Measurements from ENCODE around the gene RNLS.
"Not testable (repeated sequence)": the region's sequence is repeated elsewhere in the genome, so short reads cannot be mapped to it uniquely, and the experiment has no call there.

Gene RNLS

DNA sequence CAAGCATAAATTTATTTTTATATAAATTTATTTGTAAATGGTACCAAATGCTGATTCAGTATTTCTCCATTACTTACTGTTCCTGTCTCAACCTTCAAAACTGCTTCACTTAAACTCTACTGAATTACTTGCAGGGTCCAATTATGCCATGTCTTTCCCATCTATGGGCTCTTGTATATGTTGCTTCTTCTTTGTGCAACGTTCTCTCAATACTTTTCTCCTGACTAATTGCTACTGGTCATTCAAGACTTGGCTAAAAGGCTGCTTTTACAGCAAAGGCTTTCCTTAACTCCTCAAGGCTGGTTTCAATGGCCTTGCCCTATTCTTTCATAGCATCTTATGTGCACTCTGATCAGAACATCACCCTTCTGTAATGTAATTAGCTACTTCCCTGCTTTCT is 67.9 kb downstream of the RNLS start:
- DNase-seq, result no peak

DNA sequence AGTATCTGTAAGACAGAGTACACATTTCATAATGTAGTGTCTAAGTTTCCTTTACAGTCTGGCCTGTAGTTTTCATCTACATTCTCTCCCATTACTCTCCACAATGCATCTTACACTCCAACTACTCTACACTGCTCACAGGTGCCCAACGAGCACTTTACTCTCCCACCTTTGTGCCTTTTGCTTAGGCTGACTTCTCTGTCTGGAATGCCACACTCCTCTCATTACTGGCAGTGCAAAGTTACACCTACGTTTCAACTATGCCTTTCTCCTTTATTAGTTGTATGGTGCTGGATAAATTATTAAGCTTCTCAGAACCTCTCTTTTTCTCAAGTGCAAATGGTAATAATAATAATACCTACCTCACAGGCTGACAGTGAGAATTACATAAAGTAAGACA is 70.5 kb downstream of the RNLS start:
- no peak for DNase-seq

DNA sequence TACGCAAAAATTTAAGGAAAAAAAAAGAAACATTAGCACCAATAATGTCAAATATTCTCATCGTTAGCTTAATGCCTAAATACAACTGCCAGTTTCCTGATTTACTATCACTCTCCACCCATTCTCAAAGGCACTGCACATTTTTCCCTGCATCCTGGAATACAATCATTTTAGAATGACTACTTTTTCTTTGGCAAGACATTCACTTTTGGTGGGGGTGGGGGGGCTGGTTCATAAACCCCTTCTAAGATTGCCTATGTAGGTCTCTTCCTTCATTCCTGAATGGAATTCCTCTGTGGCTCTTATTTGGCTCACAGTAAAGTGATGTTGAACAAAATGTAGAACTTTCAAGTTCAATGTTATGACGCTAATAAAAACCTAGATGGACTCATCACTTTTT is 74.3 kb downstream of the RNLS start:
- DNase-seq, result no peak

DNA sequence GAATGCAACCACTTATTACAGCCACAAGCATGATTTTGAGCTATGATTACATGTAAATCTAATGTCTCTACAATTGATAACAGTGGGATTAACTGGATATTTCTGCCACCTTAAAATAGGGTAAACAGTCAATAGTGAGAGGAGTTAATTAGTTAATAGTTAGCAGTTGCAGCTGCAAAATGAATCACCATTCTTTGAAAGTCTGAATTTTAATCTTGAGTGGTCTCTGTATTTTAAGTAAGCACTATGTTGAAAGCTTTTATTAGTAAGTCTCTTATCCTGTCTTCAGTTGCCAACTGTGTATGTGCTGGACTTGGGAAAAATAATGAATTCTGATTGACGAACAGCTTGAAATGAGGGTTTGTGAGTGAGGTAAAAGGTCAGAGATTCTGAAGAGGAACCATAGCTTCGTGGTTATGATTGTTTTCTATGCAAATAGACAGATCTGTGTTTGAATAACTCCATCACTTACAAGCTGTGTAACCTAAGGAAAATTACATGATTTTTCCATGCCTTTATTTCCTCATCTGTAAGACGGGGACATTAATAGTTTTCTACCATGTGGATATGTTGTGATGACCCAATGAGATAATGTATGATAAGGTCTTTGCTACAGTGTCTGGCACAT is 75.2 kb downstream of the RNLS start:
- no peak for DNase-seq

DNA sequence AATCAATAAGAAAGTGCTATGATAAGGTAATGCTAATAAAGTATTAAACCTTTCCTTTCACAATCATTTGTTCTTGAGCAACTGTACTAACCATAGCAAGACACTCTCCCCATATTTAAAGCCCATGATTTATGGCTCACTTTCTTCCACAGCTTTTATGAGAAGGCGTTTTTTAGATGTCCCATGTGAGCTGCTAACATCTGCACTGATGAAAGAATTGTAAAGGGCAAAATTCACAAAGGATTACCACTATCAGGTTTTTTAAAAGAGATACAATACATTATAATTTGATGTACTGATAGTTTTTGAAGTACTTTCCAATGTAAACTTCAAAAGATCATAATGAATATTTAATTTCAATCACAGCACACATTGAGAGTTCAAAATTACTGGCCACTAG is 75.7 kb downstream of the RNLS start:
- DNase-seq, result no peak

DNA sequence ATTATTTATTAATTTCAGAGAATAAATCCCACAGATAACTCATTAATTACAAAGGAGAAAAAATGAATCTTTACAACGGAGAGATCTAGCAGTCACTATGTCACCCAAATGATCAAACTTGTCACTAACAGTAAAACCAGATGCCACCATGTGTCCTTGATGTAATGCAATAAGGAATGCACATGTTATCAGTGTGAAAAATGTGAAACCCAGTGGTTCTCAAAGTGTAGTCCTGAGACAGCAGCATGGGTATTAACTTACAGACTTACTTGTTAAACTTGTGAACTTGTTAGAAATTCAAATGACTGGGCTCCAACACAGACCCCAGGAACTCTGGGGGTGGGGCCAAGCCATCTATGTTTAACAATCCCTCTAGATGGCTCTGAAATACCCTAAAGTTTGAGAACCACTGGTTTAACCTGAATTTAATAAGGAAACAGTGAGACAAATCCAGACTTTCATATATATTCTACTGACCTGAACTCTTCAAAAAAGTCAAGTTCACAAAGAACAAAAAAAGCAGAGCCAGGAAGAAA is 77.4 kb downstream of the RNLS start:
- DNase-seq, result no peak

DNA sequence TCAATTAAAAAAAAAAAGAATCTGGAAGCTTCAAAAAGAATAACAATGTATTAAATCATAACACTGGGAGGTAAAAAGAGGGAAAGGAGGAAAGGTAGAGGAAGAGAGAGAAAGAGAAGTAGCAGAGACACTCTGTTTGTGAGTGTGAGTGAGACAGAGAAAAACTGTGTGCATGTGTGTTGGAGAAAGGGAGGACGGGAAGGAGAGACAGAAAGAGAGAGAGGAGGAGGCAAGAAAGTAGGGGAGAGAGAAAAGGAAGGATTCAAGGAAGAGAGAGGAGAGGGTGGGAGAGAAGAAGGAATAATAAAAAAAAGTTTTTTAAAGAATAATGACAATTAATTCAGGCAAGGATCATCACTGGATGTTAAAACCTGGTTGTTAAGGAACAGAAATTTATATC is 77.9 kb downstream of the RNLS start:
- DNase-seq, result no peak

DNA sequence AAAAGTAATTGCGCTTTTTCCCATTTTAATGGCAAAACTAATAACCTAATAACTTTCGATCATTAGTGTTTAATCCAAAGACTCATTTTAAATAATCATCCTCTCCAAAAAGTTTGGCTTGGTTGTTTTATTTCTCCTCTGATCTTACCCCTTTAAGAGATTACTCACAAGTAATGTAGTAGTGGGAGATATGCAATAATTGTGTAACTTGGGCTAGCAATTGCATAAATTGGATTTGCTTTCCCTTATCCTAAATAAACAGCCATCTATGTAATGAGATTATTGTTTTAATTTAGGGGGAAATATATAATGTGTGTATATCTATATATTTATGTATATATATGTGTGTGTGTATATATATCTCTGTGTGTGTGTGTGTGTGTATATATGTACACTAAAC is 82.5 kb downstream of the RNLS start:
- no peak for DNase-seq

DNA sequence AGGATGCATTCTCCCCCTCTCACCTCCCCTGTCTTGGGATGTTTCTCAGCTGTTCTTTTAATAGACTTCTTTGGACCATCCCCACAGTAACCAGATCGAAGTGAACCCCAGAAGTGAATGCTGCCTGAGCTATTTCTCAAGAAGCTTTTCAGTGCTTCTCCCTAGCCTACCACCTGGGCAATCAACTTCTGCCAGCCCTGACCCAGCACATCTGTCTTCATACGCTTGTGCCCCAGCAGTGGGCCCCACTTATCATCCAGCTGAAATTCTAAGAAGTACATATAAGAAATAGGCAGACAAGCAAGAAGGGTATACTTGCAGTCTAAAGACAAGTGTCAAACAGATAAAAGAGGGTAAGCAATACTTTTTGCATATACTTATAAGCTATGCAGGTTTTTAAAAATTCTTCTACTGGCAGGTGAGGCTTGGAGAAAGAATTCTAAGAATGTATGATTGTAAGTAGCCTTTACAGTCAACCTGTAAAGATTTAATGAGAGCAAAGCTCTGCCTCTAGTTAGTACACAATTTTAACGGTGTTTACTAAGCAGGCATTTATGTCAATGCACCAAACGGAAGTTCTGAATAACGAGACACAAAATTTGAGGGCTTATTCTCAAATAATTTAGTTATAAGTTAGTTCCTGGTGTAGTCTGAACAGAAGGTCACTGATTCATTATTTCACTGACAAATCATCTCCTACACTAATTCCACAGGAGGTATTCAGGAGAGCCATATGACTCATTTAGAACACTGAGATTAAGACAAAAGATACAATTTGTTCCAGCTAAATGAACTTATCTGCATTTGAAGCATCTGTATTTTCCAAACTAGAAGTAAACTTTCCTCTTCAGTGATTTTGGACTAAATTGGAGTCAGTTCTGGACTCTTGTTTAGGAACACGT is 83.3 kb downstream of the RNLS start:
- no peak for DNase-seq

DNA sequence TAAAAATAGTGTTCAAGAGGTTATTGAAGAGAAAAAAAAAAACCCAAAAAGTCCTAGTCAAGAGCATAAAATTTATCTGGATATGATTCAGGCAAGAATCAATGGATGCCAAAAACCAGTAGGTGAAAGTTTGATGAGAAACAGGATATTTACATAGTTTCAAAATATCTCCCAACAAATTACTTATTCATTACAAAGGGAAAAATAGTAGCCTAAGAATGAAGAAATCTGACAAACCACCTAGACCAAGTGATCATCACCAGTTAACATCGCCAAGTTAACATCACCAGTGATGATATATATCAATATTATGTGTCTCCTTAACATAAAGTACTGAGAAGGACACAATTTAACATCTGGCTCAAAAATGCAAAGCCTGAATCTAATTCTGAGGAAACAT is 85.2 kb downstream of the RNLS start:
- DNase-seq, result no peak

DNA sequence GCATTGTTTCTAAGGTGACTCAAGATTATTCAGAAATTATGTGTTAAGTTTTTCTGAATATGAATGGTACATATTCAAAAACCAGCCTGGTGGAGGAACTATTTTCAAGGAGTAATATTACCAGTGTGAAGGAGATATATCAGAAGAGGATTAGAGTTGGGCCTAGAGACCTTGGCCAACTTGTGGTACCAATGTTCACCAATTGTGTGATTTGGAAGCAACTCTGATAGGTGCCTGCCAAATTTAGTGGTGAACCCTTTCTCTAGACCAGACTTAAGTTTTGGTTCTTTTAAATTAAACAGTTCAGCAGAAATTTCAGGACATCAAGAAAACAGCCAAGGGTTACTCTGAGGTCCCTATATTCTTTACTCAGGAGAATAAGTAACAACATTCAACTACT is 88.6 kb downstream of the RNLS start:
- no peak for DNase-seq

DNA sequence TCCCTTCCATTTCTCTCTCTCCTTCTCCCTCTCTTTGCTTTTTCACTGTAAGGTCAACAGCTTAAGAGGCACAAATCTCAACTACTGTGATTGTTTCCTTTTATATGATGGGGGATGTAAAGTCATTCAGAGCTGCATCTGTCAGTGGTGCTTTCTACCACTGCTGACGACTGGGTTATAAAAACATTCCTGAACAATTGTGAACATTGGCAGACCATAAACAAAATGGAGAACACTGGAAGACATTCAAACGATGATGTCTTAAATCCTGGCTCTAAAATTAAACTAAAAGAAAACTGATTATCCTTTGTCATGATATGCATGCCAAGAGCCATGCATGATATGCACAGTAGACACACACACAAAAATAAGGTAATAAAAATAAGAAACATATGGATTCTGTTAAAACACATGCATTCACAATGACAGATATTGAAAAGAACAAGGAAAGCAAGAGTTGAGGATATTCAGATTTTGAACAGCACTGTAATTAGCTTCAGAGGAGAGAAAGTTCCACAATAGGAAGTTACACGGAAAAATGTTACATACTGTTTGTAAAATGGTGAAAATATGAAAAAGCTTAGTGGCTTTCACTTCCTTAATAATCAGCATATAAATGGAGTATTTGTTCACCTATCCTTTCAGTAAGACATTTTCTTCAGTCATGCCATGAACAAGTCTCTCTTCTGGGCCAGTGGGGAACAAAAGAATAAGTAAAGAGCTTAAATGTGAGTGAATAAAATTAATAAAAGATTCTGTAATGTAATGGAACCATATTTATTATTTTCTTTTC is 89.2 kb downstream of the RNLS start:
- no peak for DNase-seq

DNA sequence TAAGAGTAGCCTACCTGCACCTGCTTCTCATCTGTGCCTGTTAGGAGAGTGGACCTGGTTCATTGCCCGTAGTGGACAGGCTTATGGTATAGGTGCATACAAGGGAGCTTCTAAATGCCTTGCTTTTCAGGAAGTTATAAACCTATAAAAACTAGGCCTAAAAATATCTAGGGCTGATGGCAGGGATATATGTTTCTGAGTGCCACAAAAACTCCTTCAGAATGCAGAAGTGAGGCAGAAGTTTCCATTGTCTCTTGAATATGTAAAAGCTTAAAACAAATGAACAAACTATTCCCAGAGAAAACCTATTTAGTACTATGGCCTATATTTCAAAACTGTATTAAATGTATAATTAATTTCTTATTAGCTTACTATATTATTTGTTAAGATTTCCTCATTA is 91.8 kb downstream of the RNLS start:
- no peak for DNase-seq

DNA sequence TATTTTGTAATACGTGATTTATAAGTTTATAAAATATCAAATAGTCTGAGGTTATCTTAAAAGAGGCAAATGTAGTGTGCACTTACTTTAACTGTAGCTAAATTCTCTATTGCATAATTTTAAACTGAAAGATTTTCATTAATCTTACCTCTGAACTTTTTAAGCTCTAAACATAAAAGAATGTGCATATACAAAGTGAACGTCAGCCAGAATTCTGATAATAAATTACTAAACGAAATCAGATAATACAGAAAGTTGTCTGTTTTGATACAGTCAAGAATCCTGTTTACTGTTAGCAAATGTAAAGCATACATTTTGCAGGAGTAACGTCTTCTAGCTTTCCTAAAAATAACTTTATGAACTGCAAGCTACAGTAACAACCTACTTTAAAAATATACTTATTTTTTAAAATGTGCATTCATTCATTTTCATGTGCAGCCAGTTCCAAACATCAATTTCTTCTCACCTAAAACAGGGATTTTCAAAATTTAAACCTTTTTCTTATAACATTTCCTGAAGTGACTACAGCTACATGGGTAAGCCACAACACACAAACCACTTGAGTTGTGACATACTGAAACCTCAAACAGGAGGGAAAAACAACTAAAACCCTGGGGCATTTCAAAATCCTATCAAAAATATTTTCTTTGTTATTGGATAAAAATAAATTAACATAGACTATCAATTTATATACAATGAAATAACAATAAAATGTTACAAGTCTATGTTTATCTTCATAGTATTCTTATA is 92.7 kb downstream of the RNLS start:
- no peak for DNase-seq

DNA sequence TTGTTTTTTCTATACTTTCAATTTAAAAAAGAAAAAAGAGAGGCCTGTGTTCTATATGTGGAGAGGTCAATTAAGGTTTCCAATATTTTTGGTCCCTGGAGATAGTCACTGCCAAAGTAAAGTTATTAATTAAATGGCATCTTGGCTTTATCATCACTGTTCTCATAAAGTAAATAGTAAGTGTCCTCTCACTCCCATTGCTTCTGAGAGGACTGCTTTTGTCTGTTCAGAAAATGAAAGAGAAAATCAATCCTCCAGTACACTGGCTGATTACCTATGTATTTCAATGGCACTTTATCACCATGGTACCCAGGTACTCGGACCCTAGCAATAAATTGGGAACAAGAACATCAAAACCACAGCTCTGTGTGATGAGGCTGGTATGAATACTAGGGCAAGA is 94.0 kb downstream of the RNLS start:
- DNase-seq, result no peak

DNA sequence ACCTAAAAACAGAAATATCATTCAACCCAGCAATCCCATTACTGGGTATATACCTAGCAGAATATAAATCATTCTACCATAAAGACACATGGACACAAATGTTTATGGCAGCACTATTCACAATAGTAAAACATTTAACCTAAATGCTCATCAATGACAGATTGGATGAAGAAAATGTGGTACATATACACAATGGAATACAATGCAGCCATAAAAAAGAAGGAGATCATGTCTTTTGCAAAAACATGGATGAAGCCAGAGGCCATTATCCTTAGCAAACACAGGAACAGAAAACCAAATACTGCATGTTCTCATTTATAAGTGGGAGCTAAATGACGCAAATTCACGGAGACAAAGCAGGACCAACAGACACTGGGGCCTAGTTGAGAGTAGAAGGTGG is 96.3 kb downstream of the RNLS start:
- DNase-seq, result not testable (repeated sequence)

DNA sequence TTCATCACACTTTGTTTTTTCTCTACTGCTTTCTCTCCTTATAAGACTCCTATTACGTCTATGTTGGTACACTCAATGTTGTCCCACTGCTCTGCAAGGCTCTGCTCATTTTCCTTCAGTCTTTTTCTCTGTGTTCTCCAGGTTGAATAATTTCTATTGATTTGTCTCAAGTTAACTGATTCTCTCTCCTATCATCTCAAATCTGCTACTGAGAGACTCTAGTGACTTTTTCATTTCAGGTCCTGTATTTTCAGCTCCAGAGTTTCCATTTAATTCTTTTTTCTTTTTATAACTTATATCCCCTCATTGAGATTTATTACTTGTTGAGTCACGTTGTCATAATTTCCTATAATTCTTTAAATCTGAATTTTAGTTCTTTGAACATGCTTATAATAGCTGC is 100.9 kb downstream of the RNLS start:
- no peak for DNase-seq

DNA sequence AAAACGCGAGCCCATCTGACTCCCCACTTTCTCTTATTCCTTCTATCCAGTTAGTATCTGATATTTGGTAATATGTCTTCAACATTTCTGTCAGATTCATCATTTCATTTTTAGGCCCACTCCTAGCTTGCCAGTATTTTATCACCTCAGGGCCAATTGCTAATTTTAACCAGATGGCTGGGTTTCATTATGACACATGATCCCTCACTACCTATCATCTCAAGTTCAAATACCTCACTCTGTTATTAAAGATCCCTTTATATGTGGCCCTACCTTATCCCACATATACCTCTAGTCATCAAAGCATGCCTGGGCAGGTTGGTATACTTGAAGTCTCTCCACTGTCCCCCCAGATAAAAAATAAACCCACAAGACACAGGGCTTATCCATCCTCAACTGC is 104.9 kb downstream of the RNLS start:
- no peak for DNase-seq

DNA sequence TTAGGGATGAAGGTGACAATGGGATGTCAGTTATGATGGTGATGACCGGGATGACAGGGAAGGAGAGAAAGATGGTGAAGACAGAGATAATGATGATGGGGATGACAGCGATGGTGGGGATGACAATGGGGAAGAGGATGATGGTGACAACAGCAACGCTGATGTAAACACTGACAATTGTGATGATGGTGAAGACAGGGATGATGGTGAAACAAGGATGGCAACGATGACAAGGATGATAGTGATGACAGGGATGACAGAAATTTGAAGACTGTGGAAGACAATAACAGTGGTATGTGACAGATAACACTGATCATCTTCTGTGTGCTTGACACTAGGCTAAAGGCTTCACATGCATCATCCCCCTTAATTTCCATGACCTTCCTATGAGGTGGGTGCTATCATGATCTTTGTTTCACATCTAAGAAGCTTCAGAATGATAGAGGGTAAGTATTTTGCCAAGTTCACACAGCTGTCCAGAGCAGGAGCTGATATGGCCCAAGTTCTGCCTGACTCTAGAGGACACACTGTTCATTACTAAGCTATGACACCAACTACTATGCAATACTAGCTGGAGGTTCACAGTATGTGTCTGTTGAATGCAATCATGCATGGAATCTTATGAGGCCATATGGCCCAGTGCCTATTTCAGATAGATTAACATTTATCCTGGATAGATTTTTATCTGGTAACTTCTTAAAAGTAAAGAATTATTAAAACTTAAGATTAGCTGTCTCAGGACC is 105.6 kb downstream of the RNLS start:
- no peak for DNase-seq

DNA sequence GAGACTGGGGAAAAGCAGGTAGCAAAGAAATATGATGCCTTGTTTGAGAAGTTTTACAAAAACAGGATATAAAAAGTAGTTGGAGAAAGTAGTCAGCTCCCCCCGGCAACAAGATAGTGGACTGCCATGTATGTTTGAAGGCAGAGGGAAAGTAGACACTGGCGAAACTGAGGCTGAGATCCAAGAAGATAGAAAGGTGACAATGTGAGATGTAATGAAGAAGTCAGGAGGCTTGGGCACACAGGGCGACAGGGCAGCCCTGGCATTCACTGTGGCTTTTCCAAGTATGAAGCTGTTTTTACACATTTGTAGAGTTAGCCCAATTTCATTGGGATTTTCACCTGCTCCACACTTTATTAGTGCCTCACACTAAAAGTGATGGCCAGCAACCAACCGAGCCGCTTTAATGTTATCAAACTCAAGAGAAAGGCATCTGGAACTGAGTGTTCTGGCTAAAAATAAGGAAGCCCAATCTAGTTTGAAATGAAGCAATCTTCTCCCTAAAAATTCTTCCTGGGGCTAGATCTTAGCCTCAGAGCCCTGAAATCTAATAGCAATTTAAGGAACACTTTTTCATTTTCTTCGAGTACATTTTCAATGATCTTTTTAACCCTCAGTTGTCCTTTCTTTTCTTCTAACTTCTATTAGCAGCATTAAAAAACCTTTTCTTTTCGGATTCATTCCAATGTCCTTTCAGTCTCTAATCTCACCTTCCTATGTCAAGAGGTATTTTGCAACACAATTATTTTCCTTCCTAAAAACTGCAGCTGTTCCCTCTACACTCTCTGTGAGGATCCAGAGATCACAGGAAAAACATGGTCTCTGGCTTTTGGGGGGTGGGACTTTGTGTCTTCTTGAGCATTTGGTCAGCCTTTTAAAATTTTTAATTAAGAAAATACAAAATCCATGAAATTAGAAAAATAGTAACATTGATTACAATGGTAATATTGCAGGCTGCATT is 108.0 kb downstream of the RNLS start:
- DNase-seq, result no peak
